ACC112 (cell line): ENCODE results near the gene IL1A.

Source experiments
- H2AFZ ChIP-seq: fragments of 200-600 bp; sonication (generic); one replicate; pipeline ENCODE4 v1.6.0; 2017; ENCODE audit warnings: antibody characterized with exemption, low read length; ENCODE audit not compliant: unreplicated experiment
- H3K27ac ChIP-seq: fragments of 200-600 bp; sonication (generic); 2 replicates; pipeline ENCODE4 v1.5.1; 2014; ENCODE audit warnings: low read depth, mild to moderate bottlenecking, antibody characterized with exemption, low read length, moderate library complexity
- H3K27me3 ChIP-seq: fragments of 200-600 bp; sonication (generic); 2 replicates; pipeline ENCODE4 v1.6.1; 2014; ENCODE audit warnings: mild to moderate bottlenecking, antibody characterized with exemption, low read length, moderate library complexity, mixed read lengths; ENCODE audit not compliant: insufficient read depth
- H3K36me3 ChIP-seq: fragments of 200-600 bp; sonication (generic); 2 replicates; pipeline ENCODE4 v1.6.1; 2016; ENCODE audit warnings: mild to moderate bottlenecking, antibody characterized with exemption, low read length, moderate library complexity, mixed read lengths; ENCODE audit not compliant: insufficient read depth
- H3K4me1 ChIP-seq: fragments of 200-600 bp; sonication (generic); one replicate; pipeline ENCODE4 v1.6.1; 2016; ENCODE audit warnings: low read length, mixed read lengths; ENCODE audit not compliant: insufficient read depth, unreplicated experiment, control insufficient read depth
- H3K4me3 ChIP-seq: fragments of 200-600 bp; sonication (generic); 2 replicates; pipeline ENCODE4 v1.5.1; 2014; ENCODE audit warnings: mild to moderate bottlenecking, low read depth, low read length
- H3K79me2 ChIP-seq: fragments of 200-600 bp; sonication (generic); one replicate; pipeline ENCODE4 v1.6.0; 2016; ENCODE audit warnings: low read length; ENCODE audit not compliant: control insufficient read depth, unreplicated experiment, insufficient read depth

IL1A gene

DNA sequence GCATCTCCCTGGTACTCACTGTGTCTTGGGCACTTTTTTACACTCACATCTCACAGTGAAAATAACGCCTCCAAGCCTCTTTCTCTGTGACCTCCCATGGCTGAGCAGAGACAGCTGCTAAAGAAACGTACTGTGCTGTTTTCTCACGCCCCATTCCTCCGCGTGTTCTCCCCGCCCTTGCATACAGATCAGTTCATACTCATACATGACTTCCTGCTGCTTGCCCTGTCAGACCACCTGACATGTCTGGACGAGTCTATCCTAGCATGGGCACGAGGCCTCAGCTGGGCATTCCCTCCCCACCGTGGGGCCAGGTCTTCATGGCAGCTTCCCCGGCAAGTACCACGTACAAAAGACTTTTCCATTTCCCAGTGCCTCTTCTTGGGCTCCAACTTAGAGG lies 21.2 kb upstream of the IL1A start:
- H3K27me3 ChIP-seq = no peaks in the 10 kb centered on the region
- no peak overlapping the region for H2AFZ ChIP-seq
- peak overlapping the region; percentile 93; the same call in 1 of the 2 replicates for H3K27ac ChIP-seq
- H3K4me3 ChIP-seq = no peak overlapping the region
- peaks cover 18% of the 10 kb centered on the region for H3K4me1 ChIP-seq
- H3K36me3 ChIP-seq = peaks cover 5% of the 10 kb centered on the region; the same call in 1 of the 2 replicates
- no peaks in the 10 kb centered on the region for H3K79me2 ChIP-seq

DNA sequence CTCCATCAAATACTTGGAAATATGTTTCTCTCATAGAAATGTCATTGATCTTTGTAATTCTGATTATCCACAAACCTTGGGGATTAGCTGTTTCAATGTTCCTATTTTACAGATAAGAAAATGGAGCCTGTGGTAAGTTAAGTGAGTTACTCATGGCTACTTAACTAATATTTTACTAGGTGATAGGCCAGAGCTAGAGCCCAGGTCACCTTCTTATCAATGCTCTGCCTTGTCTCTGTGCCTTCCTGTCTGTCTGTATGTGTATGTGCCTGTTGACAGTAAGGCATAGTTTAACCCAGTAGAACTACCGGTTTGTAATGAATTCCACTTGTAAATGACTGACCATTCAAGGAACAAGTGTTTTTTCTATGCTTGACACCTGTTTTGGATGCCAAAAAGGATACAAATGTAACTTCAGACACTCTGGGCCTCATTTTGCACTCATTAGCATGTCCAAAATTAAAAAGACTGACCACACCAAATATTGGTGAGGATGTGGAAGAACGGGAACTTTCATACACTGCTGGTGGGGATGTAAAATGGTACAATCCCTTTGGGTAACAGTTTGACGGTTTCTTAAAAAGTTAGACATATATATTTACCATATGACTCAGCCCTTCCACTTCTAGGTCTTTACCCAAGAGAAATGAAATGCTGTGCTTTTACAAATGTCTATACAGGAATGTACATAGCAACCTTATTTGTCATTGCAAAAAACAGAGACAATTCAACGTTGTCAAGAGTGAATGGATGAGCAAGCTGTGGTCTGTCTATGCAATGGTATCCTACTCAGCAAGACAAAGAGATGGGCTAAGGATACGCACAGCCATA lies 19.6 kb upstream of the IL1A start:
- Histone ChIP-seq H3K4me1 (peaks cover 18% of the 10 kb centered on the region), H3K4me3 (no peak overlapping the region), H3K36me3 (peaks cover 5% of the 10 kb centered on the region; the same call in 1 of the 2 replicates), H3K27me3 (no peaks in the 10 kb centered on the region), H2AFZ (peak overlapping the region; percentile 39), H3K27ac (peak overlapping the region; percentile 93), H3K79me2 (no peaks in the 10 kb centered on the region)

DNA sequence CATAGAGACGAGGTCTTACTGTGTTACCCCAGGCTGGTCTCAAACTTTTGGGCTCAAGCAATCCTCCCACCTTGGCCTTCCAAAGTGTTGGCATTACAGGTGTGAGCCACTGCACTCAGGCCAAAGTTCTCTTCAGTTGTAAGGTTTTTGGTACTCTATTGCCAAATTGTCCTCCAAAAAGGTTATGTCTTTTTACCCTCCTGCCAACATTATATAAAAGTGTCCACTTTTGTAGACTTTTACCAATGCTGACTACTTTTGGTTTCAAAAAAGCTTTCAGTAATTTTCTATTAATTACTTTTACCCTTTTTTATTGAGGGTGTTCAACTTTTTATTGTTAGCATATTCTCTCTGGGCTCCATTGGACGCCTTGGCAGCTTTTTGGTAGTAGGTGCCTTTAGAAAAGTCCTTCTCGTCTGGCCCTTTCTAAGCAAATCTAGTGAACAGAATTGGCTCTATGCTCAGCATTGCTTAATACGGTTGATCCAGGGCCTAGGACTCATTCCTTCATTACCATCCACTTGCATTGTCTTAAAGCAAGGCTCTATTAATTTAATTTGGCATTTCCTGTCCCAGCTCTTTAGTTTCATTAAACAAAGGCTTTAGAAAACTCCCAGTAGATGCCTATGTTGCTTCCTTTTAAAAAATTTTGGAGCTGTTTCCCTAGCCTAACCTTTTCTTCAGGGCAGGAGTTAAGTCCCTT lies 16.7 kb upstream of the IL1A start:
- H3K27ac ChIP-seq = no peak overlapping the region
- no peaks in the 10 kb centered on the region for H3K36me3 ChIP-seq
- no peaks in the 10 kb centered on the region for H3K27me3 ChIP-seq
- no peak overlapping the region for H2AFZ ChIP-seq
- no peak overlapping the region for H3K4me3 ChIP-seq
- no peaks in the 10 kb centered on the region for H3K79me2 ChIP-seq
- H3K4me1 ChIP-seq = peaks cover 18% of the 10 kb centered on the region

DNA sequence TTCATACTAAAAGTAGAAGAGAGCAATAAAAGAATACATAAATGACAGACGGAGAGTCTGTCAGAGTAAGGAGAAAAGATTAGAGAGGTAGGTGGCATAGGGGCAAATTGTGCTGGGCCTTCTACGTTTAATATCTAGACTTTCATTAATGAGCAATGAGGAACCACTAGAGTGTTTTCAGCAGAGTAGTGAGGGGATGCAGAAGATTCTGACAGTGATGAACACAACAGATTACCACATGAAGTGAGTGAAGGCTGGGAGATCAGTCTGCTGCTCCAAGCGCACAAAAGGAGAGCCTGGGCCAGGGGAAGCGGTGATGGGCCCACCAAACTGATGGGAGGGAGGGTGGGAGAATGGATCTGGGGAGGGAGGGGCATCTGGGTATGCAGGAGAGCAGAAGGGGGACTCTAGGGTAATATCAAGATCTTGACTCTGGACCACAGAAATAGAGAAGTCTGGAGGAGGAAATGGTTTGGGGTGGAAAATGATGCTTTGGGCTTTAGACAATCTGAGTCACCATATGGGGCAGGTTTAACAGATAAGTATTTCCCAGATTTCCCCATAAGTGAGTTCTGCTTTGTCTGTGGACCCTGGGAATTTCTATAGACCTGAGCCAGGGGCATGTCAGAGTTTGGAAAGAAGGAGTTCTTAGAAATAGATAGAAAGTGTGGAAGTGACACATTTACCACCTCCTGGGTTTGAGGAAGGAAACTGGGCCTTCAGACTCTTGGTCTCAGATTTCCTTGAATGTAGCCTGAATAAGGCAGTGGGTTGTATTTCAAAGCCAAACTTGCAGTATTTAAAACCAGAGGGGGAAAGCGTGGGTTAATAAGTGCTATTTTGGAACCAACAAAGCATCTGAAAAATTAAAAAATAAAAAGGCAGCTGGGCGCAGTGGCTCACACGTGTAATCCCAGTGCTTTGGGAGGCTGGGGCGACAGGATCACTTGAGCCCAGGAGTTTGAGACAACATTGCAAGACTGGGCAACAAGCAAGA lies 15.0 kb upstream of the IL1A start:
- Histone ChIP-seq H3K4me1 (peaks cover 21% of the 10 kb centered on the region), H3K27ac (no peak overlapping the region), H3K36me3 (no peaks in the 10 kb centered on the region), H3K4me3 (no peak overlapping the region), H3K79me2 (no peaks in the 10 kb centered on the region), H2AFZ (no peak overlapping the region), H3K27me3 (no peaks in the 10 kb centered on the region)

DNA sequence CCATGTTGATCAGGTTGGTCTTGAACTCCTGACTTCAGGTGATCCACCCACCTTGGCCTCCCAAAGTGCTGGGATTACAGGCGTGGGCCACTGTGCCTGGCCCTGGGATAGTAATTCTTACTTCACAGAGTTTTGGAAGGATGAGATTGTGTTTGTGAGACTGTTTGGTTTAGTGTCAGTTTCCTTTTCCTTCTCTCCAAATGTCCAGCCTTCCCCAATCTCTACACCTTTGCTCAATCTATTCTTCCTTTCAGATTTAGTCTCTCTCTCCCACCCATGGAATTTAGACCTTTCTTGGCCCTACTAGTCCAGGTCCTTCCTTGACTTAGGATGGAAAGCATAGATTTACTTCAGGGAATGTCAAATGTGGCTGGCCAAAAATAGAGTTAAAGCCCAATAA lies 12.2 kb upstream of the IL1A start:
- Histone ChIP-seq H2AFZ (no peak overlapping the region), H3K36me3 (no peaks in the 10 kb centered on the region), H3K79me2 (no peaks in the 10 kb centered on the region), H3K4me1 (peaks cover 24% of the 10 kb centered on the region), H3K4me3 (no peak overlapping the region), H3K27me3 (no peaks in the 10 kb centered on the region), H3K27ac (no peak overlapping the region)

DNA sequence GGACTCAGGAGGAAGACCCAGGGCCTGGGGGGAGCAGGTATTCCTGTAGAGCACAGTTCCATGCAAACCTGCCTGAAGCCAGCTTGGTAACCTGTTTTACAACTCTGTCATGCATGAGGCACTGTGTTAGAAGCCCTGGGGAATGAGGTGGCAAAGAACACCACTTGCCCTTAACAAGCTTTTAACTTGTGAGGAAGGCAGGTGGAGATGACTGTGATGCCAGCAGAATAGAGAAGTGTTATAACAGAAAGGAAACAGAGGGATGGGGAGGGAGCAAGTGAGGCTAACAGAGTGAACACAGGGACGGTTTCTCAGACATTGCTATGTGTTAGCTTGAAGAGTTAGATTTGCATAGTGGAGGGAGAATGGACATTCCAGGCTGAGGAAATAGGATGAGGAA lies 11.5 kb upstream of the IL1A start:
- Histone ChIP-seq H3K4me1 (peaks cover 24% of the 10 kb centered on the region), H3K27me3 (no peaks in the 10 kb centered on the region), H3K27ac (no peak overlapping the region), H2AFZ (no peak overlapping the region), H3K36me3 (no peaks in the 10 kb centered on the region), H3K4me3 (no peak overlapping the region), H3K79me2 (no peaks in the 10 kb centered on the region)

DNA sequence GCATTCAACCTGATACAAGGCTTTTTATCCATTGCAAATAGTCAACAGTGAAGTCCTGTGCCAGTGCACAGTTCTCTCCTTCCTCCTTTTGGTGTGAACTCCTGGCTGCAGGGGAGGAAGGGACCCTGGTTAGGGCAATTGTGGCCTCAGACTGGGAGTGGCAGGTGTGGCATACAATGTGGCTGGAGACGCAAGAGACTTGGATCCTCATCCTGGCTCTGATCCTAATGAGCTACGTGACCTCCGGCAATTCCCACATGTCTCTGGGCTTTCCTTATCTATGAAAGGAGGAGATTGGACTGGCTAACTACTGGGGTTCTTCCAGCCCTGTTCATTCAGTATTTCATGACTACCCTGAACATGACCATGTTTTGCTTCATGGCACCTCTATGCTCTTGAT lies 10.5 kb upstream of the IL1A start:
- H2AFZ ChIP-seq = no peak overlapping the region
- no peaks in the 10 kb centered on the region for H3K27me3 ChIP-seq
- H3K4me3 ChIP-seq = no peak overlapping the region
- H3K79me2 ChIP-seq = no peaks in the 10 kb centered on the region
- H3K27ac ChIP-seq = peak overlapping the region; percentile 93
- no peaks in the 10 kb centered on the region for H3K36me3 ChIP-seq
- peaks cover 24% of the 10 kb centered on the region for H3K4me1 ChIP-seq

DNA sequence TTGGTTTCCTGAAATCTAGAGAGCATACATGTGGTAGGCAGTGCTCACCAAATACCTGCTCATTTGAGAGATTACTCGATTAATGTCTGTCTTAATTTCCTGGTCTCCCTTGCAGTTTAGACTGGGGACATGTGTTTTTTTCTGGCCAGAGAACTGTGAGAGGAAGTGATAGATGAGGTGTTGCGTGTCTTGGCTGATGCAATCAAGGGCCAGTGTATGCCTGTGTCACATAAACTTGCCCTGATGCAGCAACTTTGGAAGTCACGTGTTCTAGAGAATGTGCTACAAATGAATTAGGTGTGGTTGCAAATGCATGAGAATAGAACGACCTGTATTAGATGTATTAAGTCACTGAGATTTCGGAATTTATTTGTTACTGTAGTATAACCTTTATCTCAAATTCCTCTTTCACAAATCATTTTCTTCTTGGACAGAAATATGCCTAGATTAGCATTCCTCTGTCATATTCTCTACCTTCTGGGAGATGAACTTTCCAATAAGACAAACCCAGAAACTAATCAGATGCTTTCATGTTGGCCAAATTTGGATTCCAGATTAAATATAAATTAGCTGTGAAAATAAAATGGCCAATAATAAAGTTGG lies 9.9 kb upstream of the IL1A start:
- Histone ChIP-seq H3K79me2 (no peaks in the 10 kb centered on the region), H3K27me3 (no peaks in the 10 kb centered on the region), H3K27ac (peak overlapping the region; percentile 93), H3K4me3 (no peak overlapping the region), H3K4me1 (peaks cover 24% of the 10 kb centered on the region), H3K36me3 (no peaks in the 10 kb centered on the region), H2AFZ (no peak overlapping the region)

DNA sequence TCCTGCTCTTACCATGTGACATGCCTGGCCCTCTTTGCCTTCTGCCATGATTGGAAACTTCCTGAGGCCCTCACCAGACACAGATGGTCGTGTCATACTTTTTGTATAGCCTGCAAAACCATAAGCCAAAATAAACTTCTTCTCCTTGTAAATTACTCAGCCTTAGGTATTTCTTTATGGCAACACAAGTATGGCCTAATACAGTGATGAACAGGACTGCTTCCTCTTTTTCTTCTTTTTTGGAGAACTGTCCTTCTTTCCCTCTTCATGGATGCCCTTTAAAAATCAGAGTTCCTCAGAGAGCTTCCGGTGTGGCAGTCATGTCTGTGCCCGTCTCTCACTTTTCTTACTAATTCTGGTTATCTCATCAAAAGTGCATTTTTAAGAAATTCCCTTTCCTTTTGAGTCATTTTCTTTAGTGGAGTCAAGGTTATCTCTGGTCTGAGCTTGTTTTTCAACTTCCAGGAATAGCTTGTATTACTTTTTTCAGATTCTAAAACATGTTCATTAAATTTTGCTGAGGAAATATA lies 9.2 kb upstream of the IL1A start:
- H2AFZ ChIP-seq = no peak overlapping the region
- H3K4me3 ChIP-seq = no peak overlapping the region
- no peaks in the 10 kb centered on the region for H3K36me3 ChIP-seq
- peaks cover 24% of the 10 kb centered on the region for H3K4me1 ChIP-seq
- peak overlapping the region; percentile 93 for H3K27ac ChIP-seq
- H3K79me2 ChIP-seq = no peaks in the 10 kb centered on the region
- H3K27me3 ChIP-seq = no peaks in the 10 kb centered on the region

DNA sequence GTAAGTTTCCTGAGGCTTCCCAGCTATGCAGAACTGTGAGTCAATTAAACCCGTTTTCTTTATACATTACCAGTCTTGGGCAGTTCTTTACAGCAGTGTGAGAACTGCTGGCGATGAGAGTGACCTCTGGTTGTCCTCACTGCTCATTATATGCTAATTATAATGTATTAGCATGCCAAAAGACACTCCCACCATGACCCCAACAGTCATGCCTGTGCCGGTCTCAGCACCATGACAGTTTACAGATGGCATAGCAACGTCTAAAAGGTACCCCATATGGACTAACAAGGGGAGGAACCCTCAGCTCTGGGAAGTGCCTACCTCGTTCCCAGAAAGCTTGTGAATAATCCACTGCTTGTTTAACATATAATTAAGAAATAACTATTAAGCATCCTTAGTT lies 8.1 kb upstream of the IL1A start:
- H3K27me3 ChIP-seq = no peaks in the 10 kb centered on the region
- H3K4me1 ChIP-seq = peaks cover 24% of the 10 kb centered on the region
- no peaks in the 10 kb centered on the region for H3K79me2 ChIP-seq
- no peak overlapping the region for H3K4me3 ChIP-seq
- H2AFZ ChIP-seq = no peak overlapping the region
- no peak overlapping the region; the same call in 1 of the 2 replicates for H3K27ac ChIP-seq
- H3K36me3 ChIP-seq = no peaks in the 10 kb centered on the region
